GM23248 (cell line): Measurements from ENCODE around the gene PRAMEF10.
"Not testable (repeated sequence)": the region's sequence is repeated elsewhere in the genome, so short reads cannot be mapped to it uniquely, and the experiment has no call there.

Experiments
- EZH2 ChIP-seq: fragments of 200-600 bp; sonication (generic); IDR thresholded peaks from 2 replicates; pipeline ENCODE4 v1.6.1; 2018; ENCODE audit warnings: antibody characterized with exemption, mild to moderate bottlenecking; ENCODE audit not compliant: insufficient read depth, poor library complexity, severe bottlenecking
- EZH2phosphoT487 ChIP-seq: fragments of 200-600 bp; sonication (generic); IDR thresholded peaks from 2 replicates; pipeline ENCODE4 v1.6.1; 2018; ENCODE audit warnings: antibody characterized with exemption, moderate library complexity, mild to moderate bottlenecking, low read depth; ENCODE audit not compliant: insufficient read depth

DNA sequence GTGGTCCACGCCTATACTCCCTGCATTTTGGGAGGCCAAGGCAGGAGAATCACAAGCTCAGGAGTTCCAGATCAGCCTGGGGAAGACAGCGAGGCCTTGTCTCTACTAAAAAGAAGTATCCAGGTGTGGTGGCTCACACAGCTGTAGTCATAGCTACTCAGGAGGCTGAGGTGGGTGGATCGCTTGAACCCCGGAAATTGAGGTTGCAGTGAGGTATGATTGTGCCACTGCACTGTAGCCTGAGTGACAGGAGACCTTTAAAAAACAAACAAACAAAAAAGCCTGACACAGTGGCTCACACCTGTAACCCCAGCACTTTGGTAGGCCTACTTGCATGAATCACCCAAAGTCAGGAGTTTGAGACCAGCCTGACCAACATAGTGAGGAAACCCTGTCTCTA lies 19.6 kb downstream of the PRAMEF10 start:
- not testable (repeated sequence) for TF ChIP-seq EZH2, EZH2phosphoT487
